BJ (cell line): ENCODE data around the gene FLRT2. TPM values are rescaled to one million over a fixed set of nuclear protein-coding genes. Genes with fewer than 3 reads are reported as not detected.
A peak's percentile ranks its signal among the peaks of the same experiment; 100 is the strongest.

Source experiments
- CTCF ChIA-PET: fragments of 350-600 bp; formaldehyde crosslinking; extraction: SDS; loops from one replicate; lab custom pipeline; 2021; ENCODE audit warnings: antibody characterized with exemption, inconsistent platforms; lab: Yijun Ruan, JAX
- POLR2A ChIA-PET: fragments of 300-600 bp; sonication (Branson Sonifier 250); formaldehyde crosslinking; extraction: SDS; loops from one replicate; lab custom pipeline; 2021; ENCODE audit warnings: antibody characterized with exemption; lab: Charles Lee
- DNase-seq: peaks from one replicate; pipeline ENCODE4 v3.0.0-alpha.2; 2011; ENCODE audit warnings: low read depth
- H3K27me3 ChIP-seq: 2 replicates; pipeline ENCODE4 v1.6.0; 2011; ENCODE audit warnings: low read length; ENCODE audit not compliant: control insufficient read depth, insufficient read depth
- H3K36me3 ChIP-seq: 2 replicates; pipeline ENCODE4 v1.5.1; 2011; ENCODE audit warnings: low read length; ENCODE audit not compliant: control insufficient read depth, insufficient read depth
- H3K4me3 ChIP-seq: 2 replicates; pipeline ENCODE4 v1.5.1; 2011; ENCODE audit warnings: low read depth, mild to moderate bottlenecking, control low read depth, low read length
- CTCF ChIP-seq: IDR thresholded peaks from 2 replicates; pipeline ENCODE4 v1.5.1; 2011; ENCODE audit warnings: low read depth, mild to moderate bottlenecking, control low read depth, inconsistent platforms, low read length, moderate library complexity; ENCODE audit not compliant: insufficient read depth
- polyA plus RNA-seq: library from polyadenylated mRNA; depleted of rRNA; stranded (reverse); fragments of >200 nt; gene quantifications from 2 replicates; pipeline ENCODE4 v1.2.3, GENCODE V29; 2011

FLRT2 gene
- polyA plus RNA-seq, 1 experiment, result 16.7 TPM

DNA sequence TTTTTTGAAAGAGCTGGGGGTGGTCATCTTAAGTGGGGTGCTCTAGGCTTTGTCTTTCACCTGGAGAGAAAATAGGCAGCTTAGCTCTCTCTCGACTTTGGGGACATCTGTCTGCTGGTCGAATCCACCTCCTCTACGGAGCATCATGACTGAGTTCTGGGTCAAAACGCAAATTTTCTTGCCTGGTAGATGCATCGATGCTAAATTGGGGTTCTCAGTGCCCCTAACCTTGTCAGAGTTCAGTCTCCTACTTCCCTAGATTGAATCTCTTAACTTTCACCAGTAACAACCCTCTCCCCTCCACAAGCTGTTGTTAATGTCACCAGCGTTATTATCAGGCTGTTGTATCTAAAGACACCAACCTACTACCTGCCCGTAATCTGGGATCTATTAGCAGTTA, 682 bp downstream of the FLRT2 start:
- ChIA-PET POLR2A (no interaction called here), CTCF (interaction anchor here (0.6 to 0.9 kb wide), 4 partner anchors 111 to 1024 kb away, joined by 3 to 5 read pairs (median 4); no protein-coding TSS in a partner anchor)
- no peak for DNase-seq

DNA sequence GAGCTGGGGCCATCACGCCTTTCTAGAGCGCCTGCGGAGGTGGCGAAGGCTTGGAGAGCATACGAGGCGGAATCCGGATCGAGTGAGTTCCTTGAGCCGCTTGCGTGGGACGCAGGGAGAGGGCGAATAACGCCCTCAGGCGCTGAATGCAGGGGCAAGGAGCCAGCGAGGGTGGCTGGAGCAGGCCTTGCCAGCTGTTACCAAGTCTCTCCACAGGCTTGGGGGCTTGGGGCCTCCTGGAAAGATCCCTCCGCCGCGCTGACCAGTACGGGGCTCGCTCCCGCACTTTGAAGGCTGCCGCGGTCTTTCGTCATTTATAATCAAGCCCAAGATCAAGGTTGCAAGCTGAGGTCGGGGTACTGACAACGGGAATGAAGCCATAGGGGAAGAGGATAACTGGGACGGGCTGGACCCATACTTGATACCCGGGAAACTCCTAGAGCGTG, 1.2 kb downstream of the FLRT2 start:
- Histone ChIP-seq H3K4me3 (peak overlapping the region; percentile 82), H3K36me3 (no peaks in the 10 kb centered on the region), H3K27me3 (no peaks in the 10 kb centered on the region)
- ChIA-PET POLR2A (no interaction called here), CTCF (interaction anchor here (0.6 to 0.9 kb wide), 4 partner anchors 111 to 1025 kb away, joined by 3 to 5 read pairs (median 4); no protein-coding TSS in a partner anchor)
- no peak for TF ChIP-seq CTCF
- DNase-seq, result no peak

More for the DNA sequence above, 682 bp downstream of the FLRT2 start:
- H3K4me3 ChIP-seq, result peak overlapping the region; percentile 82
- no peaks in the 10 kb centered on the region for H3K36me3 ChIP-seq
- no peaks in the 10 kb centered on the region for H3K27me3 ChIP-seq
- no peak for TF ChIP-seq CTCF

DNA sequence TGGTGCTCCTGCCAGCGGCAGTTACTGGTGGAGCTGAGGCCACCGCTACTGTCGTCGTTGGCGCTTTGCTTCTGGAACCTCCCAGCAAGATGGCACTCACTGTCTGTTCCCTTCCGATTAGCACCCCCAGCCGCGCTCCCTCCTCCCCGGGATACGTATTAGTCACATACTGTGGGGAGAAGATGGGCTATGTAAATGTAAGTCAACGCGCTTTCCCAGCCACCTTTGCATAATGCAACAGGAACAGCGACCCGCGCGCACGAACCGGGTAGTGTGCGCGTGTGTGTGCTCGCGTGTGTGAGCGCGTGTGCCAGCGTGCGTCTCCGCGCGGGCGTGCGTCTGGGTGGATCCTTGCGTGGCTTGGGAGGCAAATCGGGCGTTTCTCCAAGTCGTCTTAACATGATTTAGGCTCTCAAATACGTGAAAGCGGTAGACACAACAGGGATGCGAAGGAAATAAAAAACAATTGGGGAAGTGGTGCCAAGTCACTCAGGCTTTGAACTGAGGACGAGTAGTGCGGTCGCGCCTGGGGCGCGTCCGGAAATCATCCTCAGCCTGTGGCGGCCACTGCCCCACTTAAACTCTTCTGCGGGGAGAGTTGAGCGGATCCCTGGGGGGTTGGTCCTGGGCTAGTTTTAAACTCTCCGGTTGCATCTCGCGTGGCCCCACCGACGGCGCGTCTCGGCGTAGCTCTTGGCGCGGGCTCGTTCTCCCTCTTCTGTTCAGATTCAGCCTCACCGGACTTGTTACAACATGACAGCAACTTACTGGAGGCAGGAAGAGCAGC, 1.8 kb downstream of the FLRT2 start:
- DNase-seq, result no peak
- POLR2A ChIA-PET, result no interaction called here
- TF ChIP-seq CTCF, result peak; percentile 60
- H3K27me3 ChIP-seq, result no peaks in the 10 kb centered on the region
- H3K4me3 ChIP-seq, result peak overlapping the region; percentile 82
- no peaks in the 10 kb centered on the region for H3K36me3 ChIP-seq
- CTCF ChIA-PET, result interaction anchor here (0.6 to 0.9 kb wide), 3 partner anchors 112 to 393 kb away, joined by 3 to 5 read pairs (median 4); no protein-coding TSS in a partner anchor

DNA sequence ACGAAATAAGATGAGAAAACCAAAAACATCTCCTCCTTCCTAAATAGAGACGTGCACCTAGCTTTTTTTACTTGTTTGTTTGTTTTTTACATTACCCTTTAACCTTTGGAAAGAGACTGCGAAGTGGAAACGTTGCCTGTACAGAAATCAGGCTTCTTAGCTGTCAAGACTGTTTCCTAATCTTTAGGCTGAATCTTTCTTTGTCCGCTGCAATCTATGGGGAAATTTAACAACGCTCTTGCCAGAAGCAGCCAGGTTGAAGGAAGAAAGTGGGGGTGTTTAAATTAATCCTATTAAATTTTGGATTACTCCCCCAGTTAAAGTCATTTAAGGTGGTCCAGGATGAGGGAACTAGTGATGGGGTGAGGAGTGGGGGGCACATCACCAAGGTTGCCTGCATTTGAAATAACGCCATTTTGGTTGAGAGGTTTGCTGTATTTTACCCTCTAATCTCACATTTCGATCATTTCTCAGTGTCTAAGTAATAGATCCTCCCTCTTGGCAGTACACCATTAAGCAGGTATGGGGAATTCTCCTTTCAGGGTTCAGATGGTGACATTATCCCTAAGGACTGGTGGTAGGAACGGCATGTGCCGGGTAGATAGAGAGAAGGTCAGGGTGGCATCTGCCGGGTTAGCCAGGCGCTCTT, 2.6 kb downstream of the FLRT2 start:
- DNase-seq, result no peak
- POLR2A ChIA-PET, result no interaction called here
- no peaks in the 10 kb centered on the region for H3K36me3 ChIP-seq
- TF ChIP-seq CTCF, result no peak
- CTCF ChIA-PET, result no interaction called here
- H3K27me3 ChIP-seq, result no peaks in the 10 kb centered on the region
- H3K4me3 ChIP-seq, result peak overlapping the region; percentile 82
